Measurements from ENCODE around the gene SLC16A10. TPM values are rescaled to one million over a fixed set of nuclear protein-coding genes. Genes with fewer than 3 reads are reported as not detected.
"Not testable (repeated sequence)": the region's sequence is repeated elsewhere in the genome, so short reads cannot be mapped to it uniquely, and the experiment has no call there.

SLC16A10 gene
- polyA plus RNA-seq, 3 donors, result 0.05 to 0.15 TPM; not detected in 1

DNA sequence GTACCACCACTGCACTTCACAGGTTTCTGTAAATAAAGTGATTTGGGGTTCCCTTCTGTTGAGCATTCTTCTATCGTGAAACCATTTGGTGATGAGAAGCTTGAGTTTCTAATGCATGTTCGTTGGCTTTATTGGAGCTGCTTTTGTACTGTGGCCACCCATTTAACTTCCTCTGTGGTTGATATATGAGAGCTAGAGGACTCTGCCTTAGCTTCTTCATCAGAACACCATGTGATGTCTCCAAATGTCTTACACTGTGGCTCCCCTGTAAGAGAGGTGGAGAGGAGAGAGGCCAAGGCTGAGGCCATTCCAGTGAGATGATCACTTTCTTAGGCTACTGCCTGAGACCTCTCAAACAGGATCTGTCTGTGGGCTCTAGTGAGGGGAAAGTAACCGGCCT, 114.5 kb downstream of the SLC16A10 start:
- no peaks in the 10 kb centered on the region for H3K36me3 ChIP-seq (replicated peaks in 1 of 2; ENCODE audit: control insufficient read depth in 1 of 2, insufficient read depth in 2 of 2, low read length in 2 of 2)
- intact Hi-C loops (cut with micrococcal nuclease), result no loop called here
- H4K20me1 ChIP-seq (ENCODE audit: insufficient read depth, low read length), result no peaks in the 10 kb centered on the region
- H3K4me3 ChIP-seq (replicated peaks in 1 of 3; ENCODE audit: low read depth in 2 of 3, low read length in 3 of 3), result no peak overlapping the region
- H3K4me2 ChIP-seq (replicated peaks; ENCODE audit: extremely low read depth, low read length, poor library complexity, severe bottlenecking), result no peak overlapping the region
- no peaks in the 10 kb centered on the region for H3K9me3 Mint-ChIP-seq
- no peak overlapping the region for H3K27ac ChIP-seq (ENCODE audit: low read depth in 1 of 2, low read length in 2 of 2)
- no peak overlapping the region for H3K27ac Mint-ChIP-seq
- H3K27me3 Mint-ChIP-seq (ENCODE audit: low read depth in 3 of 3), result no peaks in the 10 kb centered on the region
- no peak overlapping the region for H2AFZ ChIP-seq (ENCODE audit: insufficient read depth, low read depth, low read length, poor library complexity, severe bottlenecking)
- WGBS (ENCODE audit: insufficient coverage), result 100% methylated on average over 2 of the region's 3 CpGs
- TF ChIP-seq, protein P1, sequence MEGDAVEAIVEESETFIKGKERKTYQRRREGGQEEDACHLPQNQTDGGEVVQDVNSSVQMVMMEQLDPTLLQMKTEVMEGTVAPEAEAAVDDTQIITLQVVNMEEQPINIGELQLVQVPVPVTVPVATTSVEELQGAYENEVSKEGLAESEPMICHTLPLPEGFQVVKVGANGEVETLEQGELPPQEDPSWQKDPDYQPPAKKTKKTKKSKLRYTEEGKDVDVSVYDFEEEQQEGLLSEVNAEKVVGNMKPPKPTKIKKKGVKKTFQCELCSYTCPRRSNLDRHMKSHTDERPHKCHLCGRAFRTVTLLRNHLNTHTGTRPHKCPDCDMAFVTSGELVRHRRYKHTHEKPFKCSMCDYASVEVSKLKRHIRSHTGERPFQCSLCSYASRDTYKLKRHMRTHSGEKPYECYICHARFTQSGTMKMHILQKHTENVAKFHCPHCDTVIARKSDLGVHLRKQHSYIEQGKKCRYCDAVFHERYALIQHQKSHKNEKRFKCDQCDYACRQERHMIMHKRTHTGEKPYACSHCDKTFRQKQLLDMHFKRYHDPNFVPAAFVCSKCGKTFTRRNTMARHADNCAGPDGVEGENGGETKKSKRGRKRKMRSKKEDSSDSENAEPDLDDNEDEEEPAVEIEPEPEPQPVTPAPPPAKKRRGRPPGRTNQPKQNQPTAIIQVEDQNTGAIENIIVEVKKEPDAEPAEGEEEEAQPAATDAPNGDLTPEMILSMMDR (IDR thresholded peaks at IDR 0.05), result no peak
- no peaks in the 10 kb centered on the region for H3K79me2 ChIP-seq (ENCODE audit: insufficient read depth, low read length)
- H3K27me3 ChIP-seq (ENCODE audit: control insufficient read depth in 2 of 2, insufficient read depth in 2 of 2, low read length in 2 of 2), result no peaks in the 10 kb centered on the region
- no peaks in the 10 kb centered on the region for H3K36me3 Mint-ChIP-seq
- no peak overlapping the region for H3K4me3 Mint-ChIP-seq
- H3K4me1 Mint-ChIP-seq, result peaks cover 5% of the 10 kb centered on the region
- no peaks in the 10 kb centered on the region for H3K4me1 ChIP-seq (ENCODE audit: control insufficient read depth in 1 of 2, insufficient read depth in 2 of 2, low read length in 2 of 2)
- no peak for DNase-seq
- H3K9me3 ChIP-seq (replicated peaks in 1 of 2; ENCODE audit: control insufficient read depth in 1 of 2, insufficient read depth in 1 of 2, low read length in 2 of 2), result no peaks in the 10 kb centered on the region
- no peak overlapping the region for H3K9ac ChIP-seq (ENCODE audit: insufficient read depth, low read length, poor library complexity, severe bottlenecking)

DNA sequence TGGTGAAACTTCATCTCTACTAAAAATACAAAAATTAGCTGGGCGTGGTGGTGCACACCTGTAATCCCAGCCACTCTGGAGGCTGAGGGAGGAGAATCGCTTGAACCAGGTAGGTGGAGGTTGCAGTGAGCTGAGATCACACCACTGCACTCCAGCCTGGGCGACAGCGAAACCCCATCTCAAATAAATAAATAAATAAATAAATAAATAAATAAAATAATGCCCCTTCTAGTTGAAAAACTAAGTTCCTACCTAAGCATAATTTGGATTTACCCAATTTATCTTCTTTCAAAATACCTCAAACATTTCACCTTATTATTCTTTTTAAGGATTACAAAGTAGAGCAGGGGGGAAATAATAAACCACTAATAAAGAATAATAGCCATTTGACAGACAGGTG, 116.2 kb downstream of the SLC16A10 start:
- no CpG with 5 or more reads among the region's 4 CpGs for WGBS (ENCODE audit: insufficient coverage)
- H3K36me3 Mint-ChIP-seq; H3K4me3 Mint-ChIP-seq; H3K4me1 Mint-ChIP-seq; H3K27ac ChIP-seq (ENCODE audit: low read depth in 1 of 2, low read length in 2 of 2); H3K4me1 ChIP-seq (ENCODE audit: control insufficient read depth in 1 of 2, insufficient read depth in 2 of 2, low read length in 2 of 2); H3K27me3 ChIP-seq (ENCODE audit: control insufficient read depth in 2 of 2, insufficient read depth in 2 of 2, low read length in 2 of 2); H3K9me3 Mint-ChIP-seq; H3K9ac ChIP-seq (ENCODE audit: insufficient read depth, low read length, poor library complexity, severe bottlenecking); H3K79me2 ChIP-seq (ENCODE audit: insufficient read depth, low read length); H3K4me2 ChIP-seq (replicated peaks; ENCODE audit: extremely low read depth, low read length, poor library complexity, severe bottlenecking); H3K9me3 ChIP-seq (replicated peaks in 1 of 2; ENCODE audit: control insufficient read depth in 1 of 2, insufficient read depth in 1 of 2, low read length in 2 of 2); H4K20me1 ChIP-seq (ENCODE audit: insufficient read depth, low read length); H2AFZ ChIP-seq (ENCODE audit: insufficient read depth, low read depth, low read length, poor library complexity, severe bottlenecking); H3K4me3 ChIP-seq (replicated peaks in 1 of 3; ENCODE audit: low read depth in 2 of 3, low read length in 3 of 3); H3K36me3 ChIP-seq (replicated peaks in 1 of 2; ENCODE audit: control insufficient read depth in 1 of 2, insufficient read depth in 2 of 2, low read length in 2 of 2); DNase-seq; H3K27ac Mint-ChIP-seq; H3K27me3 Mint-ChIP-seq (ENCODE audit: low read depth in 3 of 3); intact Hi-C loops (cut with micrococcal nuclease): not testable (repeated sequence)

Measured in CD14-positive monocyte (primary cell).